Uterus (tissue), 4 donors: ENCODE data around the gene TOR2A. TPM values are rescaled to one million over a fixed set of nuclear protein-coding genes. Genes with fewer than 3 reads are reported as not detected.

ENCODE experiments used
- DNase-seq, 2 donors: peaks; one replicate each; pipeline ENCODE4 v3.0.0-alpha.2; 2019 to 2020
- H3K27ac ChIP-seq, 2 donors: fragments of 200-600 bp; sonication (generic); 1 replicate in 1 of 2; 2 replicates in 1 of 2; pipeline ENCODE4 v1.5.1; 2016 to 2018
- H3K27me3 ChIP-seq, 2 donors: fragments of 200-600 bp; sonication (generic); one replicate each; pipeline ENCODE4 v1.5.1; 2018 to 2019; ENCODE audit warnings: control low read depth in 1 of 2
- H3K36me3 ChIP-seq, 2 donors: fragments of 200-600 bp; sonication (generic); one replicate each; pipeline ENCODE4 v1.5.1; 2019; ENCODE audit warnings: control low read depth in 1 of 2
- H3K4me1 ChIP-seq, 2 donors: fragments of 200-600 bp; sonication (generic); one replicate each; pipeline ENCODE4 v1.5.1; 2018 to 2019; ENCODE audit warnings: control low read depth in 1 of 2
- H3K4me3 ChIP-seq, 2 donors: fragments of 200-600 bp; sonication (generic); 1 replicate in 1 of 2; 2 replicates in 1 of 2; pipeline ENCODE4 v1.5.1; 2018 to 2019; ENCODE audit warnings: mild to moderate bottlenecking in 1 of 2
- H3K9me3 ChIP-seq, 2 donors: fragments of 200-600 bp; sonication (generic); one replicate each; pipeline ENCODE4 v1.5.1; 2019; ENCODE audit warnings: control low read depth in 1 of 2
- CTCF ChIP-seq, 4 experiments: fragments of 200-600 bp in 2 of 4; fragments of 450-650 bp in 2 of 4; sonication (generic) in 2 of 4; IDR thresholded peaks; one replicate each; pipeline ENCODE4 v1.5.1; 2016 to 2019; ENCODE audit warnings: antibody characterized with exemption in 4 of 4, mild to moderate bottlenecking in 2 of 4, moderate library complexity in 1 of 4
- POLR2A ChIP-seq, 2 donors: fragments of 450-650 bp; IDR thresholded peaks; one replicate each; pipeline ENCODE4 v1.6.1; 2016; ENCODE audit warnings: antibody characterized with exemption in 2 of 2, mild to moderate bottlenecking in 1 of 2, moderate library complexity in 1 of 2
- intact Hi-C: fragments of 100-400 bp; cut with DNase I; formaldehyde crosslinking; loops from one replicate; pipeline ENCODE4 v1.15.1; 2023; ENCODE audit warnings: low total_unique reads
- total RNA-seq, 4 donors: library from RNA; depleted of rRNA in 3 of 4; stranded (reverse); fragments of >200 nt in 3 of 4; gene quantifications; one replicate each; pipeline versions ENCODE4 v1.1.0 to v1.2.4, GENCODE V29; 2014 to 2023
- donor health status: DM: yes; HTN: yes; CAD: no.

The TOR2A gene
- total RNA-seq, 4 donors from 2014 or later: 2.0 to 73.8 (median 7.0) TPM

- DNase-seq: no peak
- peaks cover 0 to 9% of the 10 kb centered on the region in 2 donors for H3K4me1 ChIP-seq
- no peaks in the 10 kb centered on the region for H3K9me3 ChIP-seq
- TF ChIP-seq POLR2A (IDR thresholded peaks at IDR 0.05) (no peak), CTCF (IDR thresholded peaks at IDR 0.05) (no peak)
- H3K36me3 ChIP-seq: no peaks in the 10 kb centered on the region
- peak overlapping the region; percentile 31 to 35 for H3K27ac ChIP-seq
- peaks cover 0 to 8% of the 10 kb centered on the region in 2 donors for H3K27me3 ChIP-seq
- H3K4me3 ChIP-seq: no peak overlapping the region
- intact Hi-C loops: no loop called here
Measured at GRCh38 chr9:127755061-127756060, 20.3 kb upstream of the TOR2A start.

GRCh38 chr9:127754099-127755060 lies 19.3 kb upstream of the TOR2A start:
- no peak for DNase-seq
- Histone ChIP-seq H3K27ac (no peak overlapping the region), H3K9me3 (no peaks in the 10 kb centered on the region), H3K4me1 (peaks cover 0 to 9% of the 10 kb centered on the region in 2 donors), H3K36me3 (no peaks in the 10 kb centered on the region), H3K27me3 (peaks cover 0 to 8% of the 10 kb centered on the region in 2 donors), H3K4me3 (no peak overlapping the region)
- intact Hi-C loops: no loop called here
- TF ChIP-seq CTCF (IDR thresholded peaks at IDR 0.05) (no peak), POLR2A (IDR thresholded peaks at IDR 0.05) (no peak)

- no peak overlapping the region for H3K27ac ChIP-seq
- peaks cover 0 to 8% of the 10 kb centered on the region in 2 donors for H3K27me3 ChIP-seq
- peaks cover 0 to 9% of the 10 kb centered on the region in 2 donors for H3K4me1 ChIP-seq
- no peak overlapping the region for H3K4me3 ChIP-seq
- TF ChIP-seq POLR2A (IDR thresholded peaks at IDR 0.05): no peak
- no peak for TF ChIP-seq CTCF (IDR thresholded peaks at IDR 0.05)
- intact Hi-C loops: no loop called here
- H3K36me3 ChIP-seq: no peaks in the 10 kb centered on the region
- no peaks in the 10 kb centered on the region for H3K9me3 ChIP-seq
- no peak for DNase-seq
Measured at GRCh38 chr9:127753622-127754021, 18.5 kb upstream of the TOR2A start.

- DNase-seq: no peak
- Histone ChIP-seq H3K27ac (no peak overlapping the region), H3K36me3 (no peaks in the 10 kb centered on the region), H3K9me3 (no peaks in the 10 kb centered on the region), H3K4me1 (peaks cover 0 to 9% of the 10 kb centered on the region in 2 donors), H3K27me3 (peaks cover 0 to 8% of the 10 kb centered on the region in 2 donors), H3K4me3 (no peak overlapping the region)
- TF ChIP-seq POLR2A (IDR thresholded peaks at IDR 0.05) (no peak), CTCF (IDR thresholded peaks at IDR 0.05) (no peak)
- intact Hi-C loops: no loop called here
Measured at GRCh38 chr9:127753148-127753547, 18.1 kb upstream of the TOR2A start.
